Fibroblast of villous mesenchyme (primary cell): ENCODE data around the gene GPR26. TPM values are rescaled to one million over a fixed set of nuclear protein-coding genes. Genes with fewer than 3 reads are reported as not detected.

Experiments
- DNase-seq: peaks from one replicate; pipeline ENCODE4 v3.0.0-alpha.2; 2010; ENCODE audit warnings: low read depth
- H3K4me3 ChIP-seq: 2 replicates; pipeline ENCODE4 v1.5.1; 2011; ENCODE audit warnings: low read depth, mild to moderate bottlenecking, low read length
- CTCF ChIP-seq: IDR thresholded peaks from 2 replicates; pipeline ENCODE4 v1.5.1; 2012; ENCODE audit warnings: low read depth, mild to moderate bottlenecking, low read length; ENCODE audit not compliant: insufficient read depth
- total RNA-seq: library from RNA; depleted of rRNA; stranded (reverse); fragments of >200 nt; gene quantifications from 2 replicates; pipeline ENCODE4 v1.2.3, GENCODE V29; 2012

GPR26 gene
- total RNA-seq, 1 donor = not detected

GRCh38 chr10:123681285-123681684 lies 15.1 kb downstream of the GPR26 start:
- DNase-seq = no peak
- no peak for TF ChIP-seq CTCF

GRCh38 chr10:123682477-123682876 lies 16.3 kb downstream of the GPR26 start:
- no peak for DNase-seq
- no peak overlapping the region for H3K4me3 ChIP-seq
- no peak for TF ChIP-seq CTCF

More at GRCh38 chr10:123681285-123681684, 15.1 kb downstream of the GPR26 start:
- no peak overlapping the region for H3K4me3 ChIP-seq

GRCh38 chr10:123683459-123683858 lies 17.3 kb downstream of the GPR26 start:
- TF ChIP-seq CTCF = no peak
- H3K4me3 ChIP-seq = no peak overlapping the region
- DNase-seq = no peak

GRCh38 chr10:123683865-123684264 lies 17.7 kb downstream of the GPR26 start:
- no peak for DNase-seq
- no peak for TF ChIP-seq CTCF
- no peak overlapping the region for H3K4me3 ChIP-seq

GRCh38 chr10:123685260-123685659 lies 19.1 kb downstream of the GPR26 start:
- no peak overlapping the region for H3K4me3 ChIP-seq
- TF ChIP-seq CTCF = no peak
- DNase-seq = no peak

- H3K4me3 ChIP-seq = no peak overlapping the region
- TF ChIP-seq CTCF = no peak
- no peak for DNase-seq
These were observed 21.6 kb downstream of the GPR26 start for GRCh38 chr10:123687758-123688157.

- TF ChIP-seq CTCF = no peak
- no peak for DNase-seq
- no peak overlapping the region for H3K4me3 ChIP-seq
These were observed 23.7 kb downstream of the GPR26 start for GRCh38 chr10:123689880-123690279.
